Osteoblast (primary cell): ENCODE measurements around the gene MTFR2. TPM values are rescaled to one million over a fixed set of nuclear protein-coding genes. Genes with fewer than 3 reads are reported as not detected.

Source experiments
- DNase-seq: peaks from one replicate; pipeline ENCODE4 v3.0.0; 2011; ENCODE audit warnings: low spot score, mixed read lengths; ENCODE audit not compliant: insufficient read length; ENCODE audit errors: missing footprints
- H2AFZ ChIP-seq: 2 replicates; pipeline ENCODE4 v1.6.0; 2011; ENCODE audit warnings: mild to moderate bottlenecking, low read length
- H3K27ac ChIP-seq: 2 replicates; pipeline ENCODE4 v1.5.1; 2011; ENCODE audit warnings: mild to moderate bottlenecking, low read depth, low read length, moderate library complexity
- H3K27me3 ChIP-seq: 2 replicates; pipeline ENCODE4 v1.6.0; 2012; ENCODE audit warnings: mild to moderate bottlenecking, control low read depth, inconsistent platforms, low read length, moderate library complexity; ENCODE audit not compliant: insufficient read depth
- H3K36me3 ChIP-seq: 2 replicates; pipeline ENCODE4 v1.5.1; 2011; ENCODE audit warnings: mild to moderate bottlenecking, low read length, control low read depth, moderate library complexity; ENCODE audit not compliant: insufficient read depth
- H3K4me1 ChIP-seq: 2 replicates; pipeline ENCODE4 v1.5.1; 2011; ENCODE audit warnings: mild to moderate bottlenecking, low read length, control low read depth, moderate library complexity; ENCODE audit not compliant: insufficient read depth
- H3K4me2 ChIP-seq: 2 replicates; pipeline ENCODE4 v1.6.0; 2011; ENCODE audit warnings: mild to moderate bottlenecking, low read length; ENCODE audit not compliant: insufficient read depth
- H3K4me3 ChIP-seq: fragments of 200-600 bp; sonication (generic); 3 replicates; pipeline ENCODE4 v1.5.1; 2012; ENCODE audit warnings: mild to moderate bottlenecking, low read length, inconsistent platforms; ENCODE audit not compliant: insufficient read depth
- H3K79me2 ChIP-seq: 2 replicates; pipeline ENCODE4 v1.6.0; 2012; ENCODE audit warnings: mild to moderate bottlenecking, low read length, control low read depth, inconsistent platforms; ENCODE audit not compliant: insufficient read depth
- H3K9me3 ChIP-seq: 2 replicates; pipeline ENCODE4 v1.5.1; 2011; ENCODE audit warnings: low read depth, low read length, control low read depth
- H4K20me1 ChIP-seq: 2 replicates; pipeline ENCODE4 v1.6.0; 2012; ENCODE audit warnings: mild to moderate bottlenecking, low read length, control low read depth; ENCODE audit not compliant: insufficient read depth
- CTCF ChIP-seq: IDR thresholded peaks from 2 replicates; pipeline ENCODE4 v1.5.1; 2011; ENCODE audit warnings: mild to moderate bottlenecking, low read depth, low read length, moderate library complexity; ENCODE audit errors: extremely low read depth
- total RNA-seq: library from RNA; depleted of rRNA; stranded (reverse); fragments of >200 nt; gene quantifications from 2 replicates; pipeline ENCODE4 v1.2.3, GENCODE V29; 2012

The MTFR2 gene
- total RNA-seq, 1 donor: 0.72 TPM

- Histone ChIP-seq H3K4me3 (no peak overlapping the region), H3K79me2 (no peaks in the 10 kb centered on the region), H3K4me1 (no peaks in the 10 kb centered on the region), H3K27ac (no peak overlapping the region), H2AFZ (no peak overlapping the region), H3K36me3 (no peaks in the 10 kb centered on the region), H3K9me3 (no peaks in the 10 kb centered on the region), H3K27me3 (no peaks in the 10 kb centered on the region), H4K20me1 (no peaks in the 10 kb centered on the region), H3K4me2 (no peak overlapping the region)
- DNase-seq: no peak
- no peak for TF ChIP-seq CTCF
Observed at GRCh38 chr6:136210398-136211165, 39.5 kb downstream of the MTFR2 start.

GRCh38 chr6:136209496-136209895 lies 40.6 kb downstream of the MTFR2 start:
- Histone ChIP-seq H4K20me1 (no peaks in the 10 kb centered on the region), H3K79me2 (no peaks in the 10 kb centered on the region), H3K4me1 (no peaks in the 10 kb centered on the region), H3K27ac (no peak overlapping the region), H3K36me3 (no peaks in the 10 kb centered on the region), H3K9me3 (no peaks in the 10 kb centered on the region), H3K4me3 (no peak overlapping the region), H3K27me3 (no peaks in the 10 kb centered on the region), H2AFZ (no peak overlapping the region), H3K4me2 (no peak overlapping the region)
- DNase-seq: no peak
- no peak for TF ChIP-seq CTCF

GRCh38 chr6:136208783-136209182 lies 41.3 kb downstream of the MTFR2 start:
- Histone ChIP-seq H3K79me2 (no peaks in the 10 kb centered on the region), H3K4me3 (no peak overlapping the region), H4K20me1 (no peaks in the 10 kb centered on the region), H3K4me2 (no peak overlapping the region), H3K4me1 (no peaks in the 10 kb centered on the region), H3K36me3 (no peaks in the 10 kb centered on the region), H3K9me3 (no peaks in the 10 kb centered on the region), H2AFZ (no peak overlapping the region), H3K27me3 (no peaks in the 10 kb centered on the region), H3K27ac (no peak overlapping the region)
- no peak for TF ChIP-seq CTCF
- no peak for DNase-seq

GRCh38 chr6:136201732-136202131 lies 48.4 kb downstream of the MTFR2 start:
- Histone ChIP-seq H4K20me1 (no peaks in the 10 kb centered on the region), H3K4me3 (no peak overlapping the region), H3K27ac (no peak overlapping the region), H3K9me3 (no peaks in the 10 kb centered on the region), H3K4me2 (no peak overlapping the region), H3K4me1 (no peaks in the 10 kb centered on the region), H2AFZ (no peak overlapping the region), H3K27me3 (no peaks in the 10 kb centered on the region), H3K36me3 (no peaks in the 10 kb centered on the region), H3K79me2 (no peaks in the 10 kb centered on the region)
- no peak for TF ChIP-seq CTCF
- no peak for DNase-seq
